GM23338 (cell line): ENCODE measurements around the gene IL1RAPL2. TPM values are rescaled to one million over a fixed set of nuclear protein-coding genes. Genes with fewer than 3 reads are reported as not detected.

Experiments used
- ATAC-seq: fragments of 200-7000 bp; cut with Tn5 transposase; 3 replicates; pipeline ENCODE4 v1.9.1; 2020
- DNase-seq: peaks from one replicate; pipeline ENCODE4 v3.0.0-alpha.2; 2015; ENCODE audit warnings: low spot score
- H2AFZ ChIP-seq: fragments of 200-600 bp; sonication (generic); 2 replicates; pipeline ENCODE4 v1.8.0; 2016; ENCODE audit warnings: antibody characterized with exemption, mild to moderate bottlenecking, moderate library complexity
- H3F3A ChIP-seq: fragments of 200-600 bp; sonication (generic); replicated peaks from 2 replicates; pipeline ENCODE4 v1.8.0; 2017; ENCODE audit warnings: antibody characterized with exemption, mixed run types, low read depth
- H3K27ac ChIP-seq: fragments of 200-600 bp; sonication (generic); 2 replicates; pipeline ENCODE4 v1.6.1; 2016; ENCODE audit warnings: low read depth
- H3K27me3 ChIP-seq: fragments of 200-600 bp; sonication (generic); 2 replicates; pipeline ENCODE4 v1.8.0; 2016; ENCODE audit warnings: mild to moderate bottlenecking, mixed run types, moderate library complexity; ENCODE audit not compliant: insufficient read depth
- H3K36me3 ChIP-seq: fragments of 200-600 bp; sonication (generic); 2 replicates; pipeline ENCODE4 v1.8.0; 2016; ENCODE audit warnings: mild to moderate bottlenecking; ENCODE audit not compliant: insufficient read depth
- H3K4me1 ChIP-seq: fragments of 200-600 bp; sonication (generic); 2 replicates; pipeline ENCODE4 v1.8.0; 2016; ENCODE audit warnings: mild to moderate bottlenecking, moderate library complexity; ENCODE audit not compliant: insufficient read depth
- H3K4me2 ChIP-seq: fragments of 200-600 bp; sonication (generic); 2 replicates; pipeline ENCODE4 v1.7.1; 2017; ENCODE audit warnings: mixed run types
- H3K4me3 ChIP-seq: fragments of 200-600 bp; sonication (generic); 2 replicates; pipeline ENCODE4 v1.6.1; 2016; ENCODE audit warnings: mixed run types
- H3K79me2 ChIP-seq: fragments of 200-600 bp; sonication (generic); replicated peaks from 2 replicates; pipeline ENCODE4 v1.8.0; 2017; ENCODE audit warnings: mild to moderate bottlenecking; ENCODE audit not compliant: insufficient read depth
- H3K9me2 ChIP-seq: fragments of 200-600 bp; sonication (generic); 2 replicates; pipeline ENCODE4 v1.8.0; 2017; ENCODE audit not compliant: insufficient read depth
- H4K20me1 ChIP-seq: fragments of 200-600 bp; sonication (generic); replicated peaks from 2 replicates; pipeline ENCODE4 v1.8.0; 2017; ENCODE audit warnings: mild to moderate bottlenecking; ENCODE audit not compliant: insufficient read depth
- H3K27ac Mint-ChIP-seq: 2 replicates; pipeline ENCODE4 v1.8.0; 2020; ENCODE audit warnings: inconsistent platforms, mild to moderate bottlenecking, moderate library complexity, mixed read lengths
- H3K27me3 Mint-ChIP-seq: 3 replicates; pipeline ENCODE4 v1.8.0; 2022; ENCODE audit warnings: low read depth, mild to moderate bottlenecking, moderate library complexity, mixed read lengths, inconsistent platforms; ENCODE audit not compliant: insufficient read depth, poor library complexity
- H3K36me3 Mint-ChIP-seq: 3 replicates; pipeline ENCODE4 v1.8.0; 2021; ENCODE audit warnings: low read depth, mild to moderate bottlenecking, inconsistent platforms, moderate library complexity, mixed read lengths
- H3K4me1 Mint-ChIP-seq: 3 replicates; pipeline ENCODE4 v1.8.0; 2020; ENCODE audit warnings: mild to moderate bottlenecking, inconsistent platforms, mixed read lengths
- H3K4me3 Mint-ChIP-seq: 3 replicates; pipeline ENCODE4 v1.8.0; 2021; ENCODE audit warnings: moderate library complexity, mild to moderate bottlenecking, inconsistent platforms, mixed read lengths
- H3K9me3 Mint-ChIP-seq: 3 replicates; pipeline ENCODE4 v1.8.0; 2020; ENCODE audit warnings: moderate library complexity, mild to moderate bottlenecking, inconsistent platforms, mixed read lengths
- CREB1 ChIP-seq: fragments of 250-450 bp; sonication (Bioruptor Pico); IDR thresholded peaks from 2 replicates; pipeline ENCODE4 v1.5.0; 2020; ENCODE audit warnings: low read depth, mild to moderate bottlenecking, moderate library complexity
- EZH2 ChIP-seq: fragments of 200-600 bp; sonication (generic); IDR thresholded peaks from one replicate; pipeline ENCODE4 v1.8.0; 2017; ENCODE audit warnings: antibody characterized with exemption, mild to moderate bottlenecking, low read depth; ENCODE audit not compliant: unreplicated experiment
- EZH2phosphoT487 ChIP-seq: fragments of 200-600 bp; sonication (generic); IDR thresholded peaks from one replicate; pipeline ENCODE4 v1.8.1; 2018; ENCODE audit warnings: antibody characterized with exemption; ENCODE audit not compliant: unreplicated experiment
- JUNB ChIP-seq: IDR thresholded peaks from one replicate; pipeline ENCODE4 v1.6.1; 2016; ENCODE audit warnings: antibody characterized with exemption; ENCODE audit not compliant: unreplicated experiment
- NANOG ChIP-seq: IDR thresholded peaks from 2 replicates; pipeline ENCODE4 v1.6.1; 2016; ENCODE audit warnings: antibody characterized with exemption, borderline replicate concordance
- POLR2AphosphoS5 ChIP-seq: IDR thresholded peaks from 2 replicates; pipeline ENCODE4 v1.6.1; 2016; ENCODE audit warnings: antibody characterized with exemption, low read depth
- STAT1 ChIP-seq: IDR thresholded peaks from one replicate; pipeline ENCODE4 v1.6.1; 2016; ENCODE audit warnings: antibody characterized with exemption; ENCODE audit not compliant: unreplicated experiment
- ZNF114 ChIP-seq: fragments of 250-450 bp; sonication (Bioruptor Pico); IDR thresholded peaks from 2 replicates; pipeline ENCODE4 v1.5.0; 2020; ENCODE audit warnings: mild to moderate bottlenecking, moderate library complexity
- ZNF331 ChIP-seq: fragments of 250-450 bp; sonication (Bioruptor Pico); IDR thresholded peaks from 2 replicates; pipeline ENCODE4 v1.5.0; 2020; ENCODE audit warnings: low read depth, mild to moderate bottlenecking, moderate library complexity
- ZNF462 ChIP-seq: fragments of 250-450 bp; sonication (Bioruptor Pico); IDR thresholded peaks from 2 replicates; pipeline ENCODE4 v1.5.0; 2020; ENCODE audit warnings: mild to moderate bottlenecking, moderate library complexity
- polyA plus RNA-seq: library from polyadenylated mRNA; unstranded; fragments of >200 nt; fragmentation: Nextera tagmentation; extraction: Ambion mirVana; gene quantifications from 2 replicates; pipeline ENCODE4 v1.2.1, GENCODE V29; 2016
- total RNA-seq: library from RNA; depleted of rRNA; stranded (reverse); fragments of >200 nt; shearing (Covaris generic); gene quantifications from 2 replicates; pipeline ENCODE4 v1.2.3, GENCODE V29; 2014
- TF ChIP-seq, protein P1 (sequence below), 2 experiments: fragments of 200-600 bp in 1 of 2; sonication (generic) in 1 of 2; conservative IDR thresholded peaks; 2 replicates each; pipeline versions ENCODE4 v1.5.1 to v1.6.1; 2016 to 2017; ENCODE audit warnings: antibody characterized with exemption in 2 of 2, low read depth in 2 of 2, mild to moderate bottlenecking in 2 of 2, moderate library complexity in 1 of 2
- TF ChIP-seq, protein P2 (sequence below): IDR thresholded peaks from 2 replicates; pipeline ENCODE4 v1.6.1; 2016; ENCODE audit warnings: antibody characterized with exemption
- TF ChIP-seq, protein P3 (sequence below): IDR thresholded peaks from one replicate; pipeline ENCODE4 v1.6.1; 2018; ENCODE audit warnings: antibody characterized with exemption; ENCODE audit not compliant: unreplicated experiment

IL1RAPL2 gene
- total and polyA plus RNA-seq, 2 experiments from 2014 or later: 0.80 to 0.94 TPM

GRCh38 chrX:105471597-105471996 is 905.6 kb downstream of the IL1RAPL2 start:
- Histone ChIP-seq H3K36me3 (no peaks in the 10 kb centered on the region), H3K79me2 (no peaks in the 10 kb centered on the region), H3K27me3 (no peaks in the 10 kb centered on the region), H3F3A (no peaks in the 10 kb centered on the region), H3K27ac (no peak overlapping the region), H3K9me2 (no peaks in the 10 kb centered on the region), H4K20me1 (no peaks in the 10 kb centered on the region), H3K4me3 (no peak overlapping the region), H3K4me1 (no peaks in the 10 kb centered on the region), H2AFZ (no peak overlapping the region), H3K4me2 (no peak overlapping the region)
- H3K4me3 Mint-ChIP-seq: no peak overlapping the region
- no peaks in the 10 kb centered on the region for H3K9me3 Mint-ChIP-seq
- TF ChIP-seq, protein P1, sequence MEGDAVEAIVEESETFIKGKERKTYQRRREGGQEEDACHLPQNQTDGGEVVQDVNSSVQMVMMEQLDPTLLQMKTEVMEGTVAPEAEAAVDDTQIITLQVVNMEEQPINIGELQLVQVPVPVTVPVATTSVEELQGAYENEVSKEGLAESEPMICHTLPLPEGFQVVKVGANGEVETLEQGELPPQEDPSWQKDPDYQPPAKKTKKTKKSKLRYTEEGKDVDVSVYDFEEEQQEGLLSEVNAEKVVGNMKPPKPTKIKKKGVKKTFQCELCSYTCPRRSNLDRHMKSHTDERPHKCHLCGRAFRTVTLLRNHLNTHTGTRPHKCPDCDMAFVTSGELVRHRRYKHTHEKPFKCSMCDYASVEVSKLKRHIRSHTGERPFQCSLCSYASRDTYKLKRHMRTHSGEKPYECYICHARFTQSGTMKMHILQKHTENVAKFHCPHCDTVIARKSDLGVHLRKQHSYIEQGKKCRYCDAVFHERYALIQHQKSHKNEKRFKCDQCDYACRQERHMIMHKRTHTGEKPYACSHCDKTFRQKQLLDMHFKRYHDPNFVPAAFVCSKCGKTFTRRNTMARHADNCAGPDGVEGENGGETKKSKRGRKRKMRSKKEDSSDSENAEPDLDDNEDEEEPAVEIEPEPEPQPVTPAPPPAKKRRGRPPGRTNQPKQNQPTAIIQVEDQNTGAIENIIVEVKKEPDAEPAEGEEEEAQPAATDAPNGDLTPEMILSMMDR (conservative IDR thresholded peaks at IDR 0.05; ENCODE audit: low read depth in 2 of 2): no peak
- TF ChIP-seq ZNF462 (CRISPR knock-in tag) (no peak), CREB1 (CRISPR knock-in tag) (no peak), STAT1 (no peak), NANOG (no peak), POLR2AphosphoS5 (no peak), EZH2phosphoT487 (no peak), JUNB (no peak), ZNF114 (no peak), EZH2 (no peak), ZNF331 (no peak)
- TF ChIP-seq, protein P2, sequence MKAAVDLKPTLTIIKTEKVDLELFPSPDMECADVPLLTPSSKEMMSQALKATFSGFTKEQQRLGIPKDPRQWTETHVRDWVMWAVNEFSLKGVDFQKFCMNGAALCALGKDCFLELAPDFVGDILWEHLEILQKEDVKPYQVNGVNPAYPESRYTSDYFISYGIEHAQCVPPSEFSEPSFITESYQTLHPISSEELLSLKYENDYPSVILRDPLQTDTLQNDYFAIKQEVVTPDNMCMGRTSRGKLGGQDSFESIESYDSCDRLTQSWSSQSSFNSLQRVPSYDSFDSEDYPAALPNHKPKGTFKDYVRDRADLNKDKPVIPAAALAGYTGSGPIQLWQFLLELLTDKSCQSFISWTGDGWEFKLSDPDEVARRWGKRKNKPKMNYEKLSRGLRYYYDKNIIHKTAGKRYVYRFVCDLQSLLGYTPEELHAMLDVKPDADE: no peak
- TF ChIP-seq, protein P3, sequence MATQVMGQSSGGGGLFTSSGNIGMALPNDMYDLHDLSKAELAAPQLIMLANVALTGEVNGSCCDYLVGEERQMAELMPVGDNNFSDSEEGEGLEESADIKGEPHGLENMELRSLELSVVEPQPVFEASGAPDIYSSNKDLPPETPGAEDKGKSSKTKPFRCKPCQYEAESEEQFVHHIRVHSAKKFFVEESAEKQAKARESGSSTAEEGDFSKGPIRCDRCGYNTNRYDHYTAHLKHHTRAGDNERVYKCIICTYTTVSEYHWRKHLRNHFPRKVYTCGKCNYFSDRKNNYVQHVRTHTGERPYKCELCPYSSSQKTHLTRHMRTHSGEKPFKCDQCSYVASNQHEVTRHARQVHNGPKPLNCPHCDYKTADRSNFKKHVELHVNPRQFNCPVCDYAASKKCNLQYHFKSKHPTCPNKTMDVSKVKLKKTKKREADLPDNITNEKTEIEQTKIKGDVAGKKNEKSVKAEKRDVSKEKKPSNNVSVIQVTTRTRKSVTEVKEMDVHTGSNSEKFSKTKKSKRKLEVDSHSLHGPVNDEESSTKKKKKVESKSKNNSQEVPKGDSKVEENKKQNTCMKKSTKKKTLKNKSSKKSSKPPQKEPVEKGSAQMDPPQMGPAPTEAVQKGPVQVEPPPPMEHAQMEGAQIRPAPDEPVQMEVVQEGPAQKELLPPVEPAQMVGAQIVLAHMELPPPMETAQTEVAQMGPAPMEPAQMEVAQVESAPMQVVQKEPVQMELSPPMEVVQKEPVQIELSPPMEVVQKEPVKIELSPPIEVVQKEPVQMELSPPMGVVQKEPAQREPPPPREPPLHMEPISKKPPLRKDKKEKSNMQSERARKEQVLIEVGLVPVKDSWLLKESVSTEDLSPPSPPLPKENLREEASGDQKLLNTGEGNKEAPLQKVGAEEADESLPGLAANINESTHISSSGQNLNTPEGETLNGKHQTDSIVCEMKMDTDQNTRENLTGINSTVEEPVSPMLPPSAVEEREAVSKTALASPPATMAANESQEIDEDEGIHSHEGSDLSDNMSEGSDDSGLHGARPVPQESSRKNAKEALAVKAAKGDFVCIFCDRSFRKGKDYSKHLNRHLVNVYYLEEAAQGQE: no peak
- no peak for DNase-seq
- no peaks in the 10 kb centered on the region for H3K36me3 Mint-ChIP-seq
- no peaks in the 10 kb centered on the region for H3K4me1 Mint-ChIP-seq
- H3K27ac Mint-ChIP-seq: no peak overlapping the region
- ATAC-seq: no peak
- no peaks in the 10 kb centered on the region for H3K27me3 Mint-ChIP-seq
